NCI-H1092 treated with DMSO at 0.1 percent for 48 hours (cell line): Measurements from ENCODE around the gene SEZ6.
A peak's percentile ranks its signal among the peaks of the same experiment; 100 is the strongest.

ENCODE experiments used
- DNase-seq: peaks from one replicate; lab custom pipeline; 2025; lab: John Stamatoyannopoulos, UW

SEZ6 gene, protein sequence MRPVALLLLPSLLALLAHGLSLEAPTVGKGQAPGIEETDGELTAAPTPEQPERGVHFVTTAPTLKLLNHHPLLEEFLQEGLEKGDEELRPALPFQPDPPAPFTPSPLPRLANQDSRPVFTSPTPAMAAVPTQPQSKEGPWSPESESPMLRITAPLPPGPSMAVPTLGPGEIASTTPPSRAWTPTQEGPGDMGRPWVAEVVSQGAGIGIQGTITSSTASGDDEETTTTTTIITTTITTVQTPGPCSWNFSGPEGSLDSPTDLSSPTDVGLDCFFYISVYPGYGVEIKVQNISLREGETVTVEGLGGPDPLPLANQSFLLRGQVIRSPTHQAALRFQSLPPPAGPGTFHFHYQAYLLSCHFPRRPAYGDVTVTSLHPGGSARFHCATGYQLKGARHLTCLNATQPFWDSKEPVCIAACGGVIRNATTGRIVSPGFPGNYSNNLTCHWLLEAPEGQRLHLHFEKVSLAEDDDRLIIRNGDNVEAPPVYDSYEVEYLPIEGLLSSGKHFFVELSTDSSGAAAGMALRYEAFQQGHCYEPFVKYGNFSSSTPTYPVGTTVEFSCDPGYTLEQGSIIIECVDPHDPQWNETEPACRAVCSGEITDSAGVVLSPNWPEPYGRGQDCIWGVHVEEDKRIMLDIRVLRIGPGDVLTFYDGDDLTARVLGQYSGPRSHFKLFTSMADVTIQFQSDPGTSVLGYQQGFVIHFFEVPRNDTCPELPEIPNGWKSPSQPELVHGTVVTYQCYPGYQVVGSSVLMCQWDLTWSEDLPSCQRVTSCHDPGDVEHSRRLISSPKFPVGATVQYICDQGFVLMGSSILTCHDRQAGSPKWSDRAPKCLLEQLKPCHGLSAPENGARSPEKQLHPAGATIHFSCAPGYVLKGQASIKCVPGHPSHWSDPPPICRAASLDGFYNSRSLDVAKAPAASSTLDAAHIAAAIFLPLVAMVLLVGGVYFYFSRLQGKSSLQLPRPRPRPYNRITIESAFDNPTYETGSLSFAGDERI

DNA sequence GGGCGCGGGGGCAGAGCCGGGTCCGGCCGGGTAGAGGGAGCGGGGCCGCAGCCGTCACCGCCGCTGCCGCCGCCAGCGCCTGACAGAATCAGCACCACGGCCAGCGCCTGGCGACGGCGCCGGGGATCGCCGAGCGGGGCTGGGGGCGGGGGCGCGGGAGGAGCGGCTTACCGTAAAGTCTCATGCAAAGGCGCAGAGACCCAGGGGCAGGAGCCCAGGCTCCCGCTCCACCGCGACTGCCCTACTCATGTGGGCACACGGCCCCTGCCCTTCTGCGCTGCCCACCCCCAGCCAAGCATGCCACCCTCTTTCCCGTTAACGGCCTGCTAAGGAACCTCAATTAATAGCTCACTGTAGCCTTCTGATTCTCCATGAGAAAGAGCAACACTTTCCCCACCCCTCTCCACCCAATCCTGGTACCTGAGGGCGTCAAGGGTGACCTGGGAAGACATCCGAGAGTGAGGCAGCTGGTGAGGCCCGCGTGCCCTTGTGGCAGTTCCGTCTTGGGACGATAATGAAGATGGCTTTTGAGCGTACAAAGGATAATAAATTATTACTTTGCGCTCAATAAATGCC lies at the start of gene SEZ6:
Gene SEZ6, minus strand, starts transcription at position 98 of the 576 bp plus-strand sequence. CDS start 164 bp downstream, outside the sequence.
- DNase-seq, result peak; percentile 61

DNA sequence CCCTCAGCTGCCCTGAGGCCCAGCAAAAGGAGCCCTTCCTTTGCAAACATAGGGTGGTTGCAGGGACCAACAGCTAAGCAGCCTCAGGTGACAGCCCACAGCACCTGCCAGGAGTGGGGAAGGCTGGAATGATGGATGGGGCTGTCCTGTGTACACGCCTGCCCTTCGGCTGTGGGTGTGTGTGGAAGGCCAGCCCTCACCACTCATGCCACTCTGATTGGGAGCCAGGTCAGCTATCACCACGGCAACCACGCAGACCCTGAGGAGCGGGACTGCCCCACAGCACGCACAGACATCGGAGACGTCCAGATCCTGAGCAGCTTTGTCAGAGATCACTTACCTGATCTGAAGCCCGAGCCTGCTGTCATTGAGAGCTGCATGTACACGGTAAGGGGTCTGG lies 49.0 kb upstream of the SEZ6 start:
- peak; percentile 9 for DNase-seq

DNA sequence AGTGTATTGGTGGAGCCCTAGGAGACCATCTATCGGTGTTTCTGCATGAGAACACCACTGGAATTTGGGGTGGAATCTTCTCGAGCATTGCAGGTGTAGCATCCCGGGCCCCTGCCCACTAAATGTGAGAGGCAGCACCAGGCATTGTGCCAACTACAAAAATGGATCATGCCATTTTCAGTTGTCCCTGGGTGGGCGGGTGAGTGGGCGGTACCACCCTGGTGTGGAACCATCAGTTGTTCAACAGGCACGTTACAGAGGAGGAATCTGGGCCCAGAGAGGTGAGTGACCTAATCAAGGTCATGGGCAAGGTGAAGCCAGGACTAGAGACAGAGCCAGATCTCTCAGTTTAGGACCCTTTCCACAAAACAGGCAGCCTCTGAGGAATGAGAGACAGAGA lies 45.9 kb upstream of the SEZ6 start:
- no peak for DNase-seq

DNA sequence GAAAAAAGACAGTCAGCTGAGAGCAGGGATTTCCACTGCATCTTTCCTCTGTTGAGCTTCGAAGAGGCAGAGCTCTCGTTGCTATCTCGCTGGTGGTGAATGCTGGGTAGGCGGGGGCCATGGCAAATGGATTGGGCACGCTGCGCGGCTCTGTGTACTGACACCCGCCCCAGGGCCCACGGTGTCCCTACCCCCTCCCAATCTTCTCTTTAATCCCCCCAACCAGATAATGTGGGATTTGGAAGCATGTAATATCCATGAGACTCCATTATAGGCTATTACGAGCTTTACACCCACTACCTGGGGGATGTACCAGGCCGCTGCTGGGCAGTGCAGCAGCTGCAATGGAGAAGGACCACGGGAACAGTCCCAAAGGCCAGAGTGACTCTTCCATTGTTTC lies 45.4 kb upstream of the SEZ6 start:
- no peak for DNase-seq

DNA sequence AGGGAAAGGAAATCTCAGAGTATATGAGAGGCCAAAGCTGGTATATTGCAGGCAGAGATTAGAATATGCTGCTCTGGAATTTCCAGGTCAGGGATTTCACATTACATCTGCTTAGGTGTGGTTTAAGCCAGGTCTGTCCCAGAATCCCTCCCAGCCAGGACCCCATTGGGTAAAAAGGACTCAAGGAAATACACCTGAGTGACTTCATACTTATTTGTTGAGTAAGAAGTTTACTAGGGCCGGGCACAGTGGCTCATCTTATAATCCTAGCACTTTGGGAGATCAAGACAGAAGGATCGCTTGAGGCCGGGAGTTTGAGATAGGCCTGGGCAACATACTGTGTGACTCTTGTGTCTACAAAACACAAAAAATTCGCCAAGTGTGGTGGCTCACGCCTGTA lies 44.3 kb upstream of the SEZ6 start:
- DNase-seq, result no peak

DNA sequence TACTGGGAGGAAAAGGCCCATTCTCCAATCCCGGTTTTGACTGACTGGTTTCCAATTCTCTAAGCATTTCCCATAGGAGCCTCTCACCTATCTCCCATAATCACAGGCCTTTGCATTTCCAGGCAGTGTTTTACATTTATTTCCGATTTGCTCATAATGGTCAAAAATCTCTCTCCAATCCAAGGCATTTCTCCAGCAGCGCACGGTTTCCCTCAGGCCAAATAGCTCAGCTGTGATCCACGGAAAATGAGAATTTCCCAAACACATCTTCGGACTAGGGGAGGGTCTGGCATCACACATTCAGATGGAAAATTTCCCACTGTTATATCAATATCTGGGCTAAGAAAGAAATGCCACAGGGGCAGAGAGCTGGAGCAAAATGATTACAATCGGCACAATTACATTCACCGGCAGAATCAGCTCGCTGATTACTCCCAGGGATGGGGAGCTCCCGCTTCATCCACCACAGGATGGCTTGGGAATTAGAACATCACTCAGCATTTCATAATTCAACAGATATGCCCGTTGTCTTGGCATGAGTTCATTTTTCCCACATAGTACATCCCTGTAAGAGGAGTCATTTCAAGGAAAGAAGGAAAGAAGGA lies 43.8 kb upstream of the SEZ6 start:
- no peak for DNase-seq

DNA sequence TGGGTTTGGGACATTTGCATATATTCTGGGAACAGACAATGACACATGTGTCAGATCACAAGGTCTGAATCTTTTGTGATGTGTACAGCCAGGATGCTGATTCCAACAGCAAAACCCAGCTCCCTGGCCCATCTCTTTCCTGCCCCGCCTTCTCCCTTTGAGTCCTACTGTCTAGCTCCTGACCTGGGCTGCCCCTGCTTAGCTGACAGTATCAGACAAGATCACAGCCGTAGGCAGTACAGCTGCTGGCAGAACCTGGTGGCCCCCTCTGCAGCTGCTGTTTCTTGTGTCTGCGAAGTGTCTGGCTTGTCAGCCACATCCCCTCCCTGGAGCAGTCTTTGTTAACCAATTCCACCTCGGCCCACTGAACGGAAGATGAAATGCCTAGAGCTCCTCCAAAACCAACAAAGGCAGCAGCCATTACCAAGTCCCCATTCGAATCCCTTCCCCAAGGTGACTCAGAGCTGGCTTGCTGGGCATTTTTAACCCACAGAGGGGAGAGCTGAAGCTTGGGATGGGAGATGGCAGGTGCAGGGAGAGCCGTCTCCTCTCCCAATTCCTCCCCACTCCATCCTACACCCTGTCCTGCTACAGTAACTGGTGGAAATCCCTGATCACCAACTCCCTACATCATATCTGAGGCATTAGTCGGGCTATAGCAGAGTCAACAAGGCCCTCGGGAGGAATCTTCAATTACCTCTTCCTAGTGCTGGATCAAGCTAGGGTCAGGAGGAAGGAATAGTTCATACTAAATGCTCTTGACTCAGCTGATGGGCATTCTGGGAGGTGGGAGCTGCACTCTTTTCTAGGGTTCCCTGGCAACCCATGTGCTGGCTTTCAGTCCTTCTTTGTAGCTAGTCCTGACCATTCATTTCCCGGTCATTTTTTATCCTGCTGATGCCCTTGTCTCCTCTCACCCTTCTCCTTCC lies 42.9 kb upstream of the SEZ6 start:
- peak; percentile 48 for DNase-seq

DNA sequence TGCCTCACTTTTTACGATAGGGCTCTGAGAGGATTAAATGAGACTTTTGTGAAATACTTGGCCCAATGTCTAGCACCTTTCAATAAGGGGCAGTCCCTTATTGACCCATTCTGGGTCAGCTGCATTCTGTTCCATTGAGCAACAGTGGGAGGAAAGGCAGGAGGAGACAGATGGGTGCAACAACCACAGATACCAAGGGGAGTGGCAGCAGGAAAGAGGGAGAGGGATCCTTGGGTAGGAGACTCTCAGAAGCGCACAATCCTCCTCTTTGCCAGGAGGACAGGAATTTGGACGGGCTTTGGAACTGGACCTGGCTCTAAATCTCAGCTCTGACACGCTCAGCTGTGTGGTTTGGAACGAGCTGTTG lies 40.6 kb upstream of the SEZ6 start:
- DNase-seq, result no peak

DNA sequence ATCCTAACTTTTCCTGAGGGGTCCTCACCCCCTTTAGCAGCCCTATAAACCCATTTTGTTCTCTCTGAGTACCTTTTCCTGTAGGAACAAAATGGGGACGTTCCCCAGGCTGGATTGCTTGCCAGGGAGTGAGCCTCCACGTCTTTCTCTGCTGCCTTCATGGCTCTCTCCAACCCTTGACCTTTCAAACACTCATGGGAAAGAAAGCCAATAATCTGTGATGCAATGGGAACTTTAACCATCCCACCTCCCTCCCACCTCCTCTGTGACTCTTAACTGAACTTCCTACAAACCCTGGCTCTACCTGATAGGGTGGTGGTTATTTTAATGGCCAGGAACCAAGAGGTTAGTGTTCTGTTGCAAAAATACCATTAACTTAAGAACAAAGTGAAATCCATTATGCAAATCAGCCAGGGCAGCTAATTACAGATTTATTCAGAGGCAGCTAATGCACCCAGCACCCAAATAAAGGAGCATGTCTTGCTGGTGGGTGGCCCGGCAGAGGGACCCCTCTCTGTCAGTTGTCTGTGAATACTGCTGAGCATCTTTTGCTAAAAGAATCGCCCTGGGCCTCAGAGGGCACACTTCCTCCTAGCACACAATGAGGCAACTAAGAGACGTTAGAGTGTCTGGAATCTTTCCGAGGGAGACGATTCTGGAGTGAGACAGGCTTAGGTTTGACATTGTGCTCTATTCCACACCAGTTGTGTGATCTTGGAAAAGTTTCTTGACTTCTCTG lies 40.1 kb upstream of the SEZ6 start:
- DNase-seq, result no peak

DNA sequence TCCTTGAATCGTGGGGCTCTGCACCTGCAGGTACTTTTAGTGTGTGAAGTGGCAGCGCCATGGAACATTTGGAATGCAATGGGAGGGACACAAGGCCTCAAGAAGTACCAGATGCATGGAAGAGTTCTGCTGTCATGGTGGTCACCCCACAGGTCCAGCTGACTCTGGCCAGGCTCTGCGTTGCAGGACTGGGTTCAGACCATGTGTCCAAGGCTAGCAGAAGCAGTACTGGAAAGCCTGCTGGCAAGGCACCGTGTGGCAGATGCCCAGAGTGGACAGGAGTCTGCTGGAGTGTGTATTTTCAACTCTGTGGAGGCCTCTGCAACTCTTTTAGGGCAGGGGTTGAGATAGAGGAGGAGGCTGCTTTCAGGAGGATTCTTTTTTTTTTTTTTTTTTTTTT lies 39.2 kb upstream of the SEZ6 start:
- DNase-seq, result no peak

DNA sequence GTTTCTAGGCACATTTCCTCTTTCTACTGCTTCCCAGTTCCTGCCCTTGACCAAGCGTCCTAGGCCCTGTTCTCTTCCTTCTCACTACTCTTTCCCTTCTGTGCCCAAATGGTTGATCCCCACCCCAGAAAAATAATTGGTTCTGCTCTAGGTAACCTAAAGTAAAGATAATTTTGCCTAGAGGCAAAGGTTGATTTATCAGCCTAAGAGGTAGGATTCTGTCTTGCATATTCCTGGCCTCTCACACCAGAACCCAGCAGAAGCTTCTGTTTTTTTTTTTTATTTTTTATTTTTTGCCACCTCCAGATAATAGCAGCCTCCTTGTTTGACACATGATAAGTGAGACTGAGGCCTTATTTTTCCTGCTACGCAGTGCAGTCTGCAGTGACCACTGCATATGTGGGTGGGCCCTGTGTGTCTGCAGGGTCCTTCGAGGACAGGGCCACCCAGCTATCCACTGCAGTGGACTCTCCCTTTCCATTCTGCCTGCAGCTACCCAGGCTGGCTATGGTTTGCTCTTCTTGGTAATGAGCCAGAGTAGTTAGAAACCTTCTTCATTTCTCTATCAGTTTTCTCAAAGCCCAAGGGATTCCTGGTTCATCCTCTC lies 37.8 kb upstream of the SEZ6 start:
- no peak for DNase-seq

DNA sequence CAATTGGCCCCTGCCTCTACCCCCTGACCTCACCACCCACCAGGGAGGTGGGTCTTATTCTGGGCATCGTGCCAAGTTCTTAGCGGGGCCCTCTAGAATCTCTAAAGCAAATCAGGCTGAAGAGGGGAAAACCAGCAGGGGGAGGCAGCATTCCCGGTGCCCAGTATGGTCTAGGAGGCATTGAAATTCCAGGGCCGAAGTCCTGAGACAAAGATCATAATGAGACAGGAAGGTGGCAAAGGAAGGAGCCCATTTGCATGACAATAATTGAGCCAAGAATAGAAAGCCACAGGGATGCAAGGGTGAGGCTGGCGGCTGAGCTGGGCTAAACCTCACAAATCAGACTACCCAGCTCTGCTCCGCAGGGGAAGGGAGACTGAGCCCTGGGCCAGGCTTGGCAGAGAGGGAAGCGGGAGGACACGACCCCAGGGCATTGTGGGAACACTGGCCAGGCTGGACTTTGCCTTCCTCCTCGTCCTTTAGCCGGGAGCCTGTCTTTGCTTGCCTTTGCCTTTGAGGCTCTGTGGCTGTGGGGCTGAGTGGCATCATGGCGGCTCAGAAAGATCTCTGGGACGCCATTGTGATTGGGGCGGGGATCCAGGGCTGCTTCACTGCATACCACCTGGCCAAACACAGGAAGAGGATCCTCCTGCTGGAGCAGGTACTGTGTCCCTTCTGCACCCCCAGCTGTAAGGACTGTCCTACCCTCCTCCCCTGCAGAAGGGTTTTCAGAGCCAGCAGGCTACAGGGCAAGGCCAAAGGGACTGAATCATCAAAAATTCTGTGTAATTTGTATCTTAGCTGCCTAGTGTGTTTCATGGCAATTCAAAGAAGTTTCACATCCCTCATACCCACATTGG lies 37.1 kb upstream of the SEZ6 start, which contains the start of gene PIPOX:
Gene PIPOX, plus strand, starts transcription at position 463 of the 860 bp plus-strand sequence. Its CDS starts 85 bp downstream, at position 548.
- DNase-seq, result peak; percentile 89

DNA sequence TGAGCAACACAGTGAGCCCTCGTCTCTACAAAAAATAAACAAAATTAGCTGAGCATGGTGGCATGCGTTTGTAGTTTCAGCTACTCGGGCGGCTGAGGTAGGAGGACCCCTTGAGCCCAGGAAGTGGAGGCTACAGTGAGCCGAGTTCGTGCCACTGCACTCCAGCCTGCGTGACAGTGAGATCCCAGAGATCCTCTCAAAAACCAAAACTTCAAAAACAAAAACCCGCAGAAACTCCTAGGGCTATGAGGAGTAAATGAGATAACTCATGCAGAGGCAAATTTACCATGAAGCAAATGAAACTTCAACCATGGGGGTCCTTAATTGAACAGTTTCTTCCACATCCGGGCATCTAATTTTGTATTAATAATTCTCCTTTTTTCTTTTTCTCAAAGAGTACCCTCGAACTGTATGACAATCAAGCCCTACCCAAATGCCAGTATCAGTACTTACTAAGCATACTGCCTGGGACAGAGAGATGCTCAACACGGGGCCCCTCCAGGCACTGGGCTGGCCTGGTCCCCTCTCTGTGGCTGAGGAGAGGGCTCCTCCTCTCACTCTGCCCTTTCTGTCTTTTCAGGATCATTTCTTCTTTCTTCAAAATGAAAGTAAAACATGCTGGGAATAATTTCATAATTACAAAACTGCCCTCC lies 36.3 kb upstream of the SEZ6 start:
- no peak for DNase-seq

DNA sequence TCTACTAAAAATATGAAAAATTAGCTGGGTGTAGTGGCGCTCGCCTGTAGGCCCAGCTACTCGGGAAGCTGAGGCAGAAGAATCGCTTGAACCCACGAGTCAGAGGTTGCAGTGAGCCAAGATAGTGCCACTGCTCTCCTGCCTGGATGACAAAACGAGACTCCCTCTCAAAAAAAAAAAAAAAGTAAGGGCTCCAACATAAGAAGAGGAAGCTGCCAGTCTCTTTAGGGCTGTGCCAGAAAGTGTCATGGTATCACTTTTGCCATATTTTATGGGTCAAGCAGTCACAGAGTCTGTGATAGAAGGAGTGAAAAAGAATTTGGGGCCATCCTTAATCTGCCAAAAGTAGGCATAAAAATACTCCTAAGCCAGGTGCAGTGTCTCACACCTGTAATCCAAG lies 35.7 kb upstream of the SEZ6 start:
- DNase-seq, result no peak

DNA sequence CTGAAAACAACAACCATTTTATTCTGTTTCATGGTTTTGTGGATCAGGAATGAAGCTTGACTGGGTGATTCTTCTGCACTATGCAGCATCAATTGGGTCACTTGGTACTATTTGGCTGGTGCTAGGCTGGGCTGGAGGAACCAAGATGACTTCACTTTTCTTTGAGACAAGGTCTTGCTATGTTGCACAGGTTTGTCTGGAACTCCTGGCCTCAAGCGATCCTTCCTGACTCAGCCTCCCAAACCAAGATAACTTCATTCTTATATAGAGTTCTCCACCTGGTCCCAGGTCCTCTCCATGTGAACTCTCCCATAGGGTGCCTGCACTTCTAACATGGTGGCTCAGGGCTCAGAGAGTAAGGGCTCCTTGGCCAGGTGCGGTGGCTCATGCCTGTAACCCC lies 35.3 kb upstream of the SEZ6 start:
- no peak for DNase-seq

DNA sequence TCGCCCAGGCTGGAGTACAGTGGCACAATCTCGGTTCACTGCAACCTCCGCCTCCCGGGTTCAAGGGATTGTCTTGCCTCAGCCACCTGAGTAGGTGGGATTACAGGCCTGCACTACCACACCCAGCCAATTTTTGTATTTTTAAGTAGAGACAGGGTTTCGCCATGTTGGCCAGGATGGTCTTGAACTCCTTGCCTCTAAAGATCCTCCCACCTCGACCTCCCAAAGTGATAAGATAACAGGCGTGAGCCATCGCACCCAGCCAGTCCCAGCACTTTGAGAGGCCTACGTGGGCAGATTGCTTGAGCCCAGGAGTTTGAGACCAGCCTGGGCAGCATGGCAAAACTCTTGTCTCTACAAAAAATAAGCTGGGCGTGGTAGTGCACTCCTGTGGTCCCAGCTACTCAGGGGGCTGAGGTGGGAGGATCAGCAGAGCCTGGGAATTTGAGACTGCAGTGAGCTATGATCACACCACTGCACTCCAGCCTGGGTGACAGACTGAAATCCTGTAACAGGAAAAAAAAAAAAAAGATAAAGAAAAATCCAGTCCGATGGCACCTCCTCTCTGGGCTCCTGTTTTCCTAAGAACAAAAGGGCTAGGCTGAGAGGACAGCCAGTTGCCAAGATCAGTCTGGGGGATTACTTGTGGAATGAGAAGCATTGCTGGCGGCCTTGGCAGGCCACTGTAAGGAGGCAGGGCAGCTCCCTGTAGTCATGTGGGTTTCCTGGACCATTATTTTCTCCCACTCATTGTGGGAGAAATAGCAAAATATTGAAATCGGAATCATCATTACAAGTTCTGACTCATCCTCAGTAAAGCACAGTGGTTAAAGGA lies 34.1 kb upstream of the SEZ6 start:
- no peak for DNase-seq

DNA sequence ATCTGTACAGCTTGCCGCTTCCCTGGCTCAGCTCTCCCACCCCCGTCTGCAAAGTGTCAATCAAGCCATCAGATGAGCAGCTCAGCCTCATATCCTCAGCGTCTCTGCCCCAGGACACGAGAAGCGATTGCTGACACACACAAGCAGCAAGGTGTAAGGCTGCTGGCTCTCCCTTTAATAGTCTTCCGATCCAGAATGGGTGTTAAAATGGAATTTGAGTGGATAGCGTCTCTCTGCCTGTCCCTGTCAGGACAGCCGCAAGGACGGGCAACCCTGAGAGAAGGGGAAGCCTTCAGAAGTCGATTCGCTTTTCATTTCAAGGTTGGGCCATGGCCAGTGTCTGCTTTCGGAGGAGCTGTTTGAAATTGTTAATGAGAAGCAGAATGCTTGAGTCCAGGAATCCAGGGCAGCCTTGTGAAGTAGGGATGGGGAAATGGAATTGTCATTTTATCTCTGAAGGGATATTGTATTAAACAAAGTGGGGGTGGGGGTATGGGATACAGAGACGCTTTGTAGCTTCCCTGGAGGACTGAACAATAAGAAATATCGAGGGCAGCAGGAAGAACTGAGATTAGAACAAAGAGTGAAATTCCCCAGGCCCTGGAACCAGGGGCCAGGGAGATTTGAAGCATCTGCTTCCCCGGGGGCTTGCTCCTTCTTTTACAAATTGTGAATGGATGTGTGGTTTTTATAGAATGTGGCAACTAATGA lies 32.4 kb upstream of the SEZ6 start:
- no peak for DNase-seq
